HFF-Myc (cell line): Measurements from ENCODE around the gene EPHB2.

Experiments used
- DNase-seq: peaks from one replicate; pipeline ENCODE4 v3.0.0-alpha.2; 2011; ENCODE audit warnings: low read depth; ENCODE audit errors: extremely low read depth
- H3K4me3 ChIP-seq: replicated peaks from 2 replicates; pipeline ENCODE4 v1.5.1; 2011; ENCODE audit warnings: low read depth, mild to moderate bottlenecking, control low read depth, low read length
- CTCF ChIP-seq: IDR thresholded peaks from 2 replicates; pipeline ENCODE4 v1.5.1; 2012; ENCODE audit warnings: mild to moderate bottlenecking, low read depth, low read length, control low read depth; ENCODE audit errors: missing control alignments

Gene EPHB2

GRCh38 chr1:22920734-22921451, 210.3 kb downstream of the EPHB2 start:
- no peak overlapping the region for H3K4me3 ChIP-seq
- no peak for TF ChIP-seq CTCF
- DNase-seq = no peak

- no peak overlapping the region for H3K4me3 ChIP-seq
- DNase-seq = no peak
- no peak for TF ChIP-seq CTCF
Observed at GRCh38 chr1:22921452-22922126, 210.9 kb downstream of the EPHB2 start.

GRCh38 chr1:22922640-22923039, 212.0 kb downstream of the EPHB2 start:
- H3K4me3 ChIP-seq = no peak overlapping the region
- DNase-seq = peak; percentile 24
- no peak for TF ChIP-seq CTCF

- TF ChIP-seq CTCF = no peak
- H3K4me3 ChIP-seq = no peak overlapping the region
- DNase-seq = no peak
Observed at GRCh38 chr1:22925111-22925510, 214.5 kb downstream of the EPHB2 start.

- DNase-seq = no peak
- H3K4me3 ChIP-seq = no peak overlapping the region
- TF ChIP-seq CTCF = peak; percentile 90
Observed at GRCh38 chr1:22930240-22930912, 219.7 kb downstream of the EPHB2 start.

- no peak for DNase-seq
- H3K4me3 ChIP-seq = no peak overlapping the region
- no peak for TF ChIP-seq CTCF
Observed at GRCh38 chr1:22932803-22933470, 222.3 kb downstream of the EPHB2 start.
